CD4-positive, alpha-beta T cell (primary cell): Measurements from ENCODE around the gene KLHL18. TPM values are rescaled to one million over a fixed set of nuclear protein-coding genes. Genes with fewer than 3 reads are reported as not detected.
A peak's percentile ranks its signal among the peaks of the same experiment; 100 is the strongest.

Source experiments
- ATAC-seq: fragments of 200-7000 bp; cut with Tn5 transposase; one replicate; pipeline ENCODE4 v1.10.0; 2022; ENCODE audit warnings: mild to moderate bottlenecking; ENCODE audit not compliant: poor library complexity
- CTCF ChIA-PET: fragments of 350-600 bp; sonication (Branson Sonifier 250); formaldehyde crosslinking; loops from one replicate; lab custom pipeline; 2021; ENCODE audit warnings: antibody characterized with exemption, inconsistent platforms; lab: Charles Lee
- POLR2A ChIA-PET: fragments of 350-600 bp; sonication (Branson Sonifier 250); formaldehyde crosslinking; loops from one replicate; lab custom pipeline; 2021; ENCODE audit warnings: antibody characterized with exemption, inconsistent platforms; lab: Charles Lee
- DNase-seq, 14 experiments: peaks; one replicate each; pipeline ENCODE4 v3.0.0-alpha.2; 2013 to 2020; ENCODE audit warnings: mixed read lengths in 2 of 14
- H3K27ac ChIP-seq, 2 donors: one replicate each; pipeline versions ENCODE4 v1.5.1 to v1.7.0; 2013; ENCODE audit warnings: low read length in 2 of 2, low read depth in 1 of 2, mild to moderate bottlenecking in 1 of 2
- H3K27me3 ChIP-seq, 2 experiments: 1 replicate in 1 of 2; 2 replicates in 1 of 2; pipeline versions ENCODE4 v1.6.1 to v1.7.0; 2013; ENCODE audit warnings: low read length in 2 of 2, control low read depth in 1 of 2, mild to moderate bottlenecking in 1 of 2, moderate library complexity in 1 of 2; ENCODE audit not compliant: insufficient read depth in 2 of 2, control insufficient read depth in 1 of 2
- H3K36me3 ChIP-seq: one replicate; pipeline ENCODE4 v1.6.1; 2013; ENCODE audit warnings: low read length, control low read depth; ENCODE audit not compliant: insufficient read depth
- H3K4me1 ChIP-seq: one replicate; pipeline ENCODE4 v1.6.1; 2013; ENCODE audit warnings: low read length, control low read depth; ENCODE audit not compliant: insufficient read depth
- H3K4me3 ChIP-seq: one replicate; pipeline ENCODE4 v1.5.1; 2013; ENCODE audit warnings: mild to moderate bottlenecking, low read length, moderate library complexity
- H3K9me3 ChIP-seq, 2 experiments: 1 replicate in 1 of 2; 2 replicates in 1 of 2; pipeline versions ENCODE4 v1.6.1 to v1.7.0; 2013; ENCODE audit warnings: low read length in 2 of 2, mild to moderate bottlenecking in 2 of 2, control low read depth in 1 of 2, moderate library complexity in 1 of 2; ENCODE audit not compliant: control insufficient read depth in 1 of 2, insufficient read depth in 1 of 2
- H3K27ac Mint-ChIP-seq: one replicate; pipeline ENCODE4 v1.8.0; 2020; ENCODE audit warnings: mixed read lengths
- H3K27me3 Mint-ChIP-seq: one replicate; pipeline ENCODE4 v1.8.0; 2021; ENCODE audit warnings: mixed read lengths
- H3K36me3 Mint-ChIP-seq: one replicate; pipeline ENCODE4 v1.8.0; 2021; ENCODE audit warnings: low read depth, mixed read lengths
- H3K4me1 Mint-ChIP-seq: one replicate; pipeline ENCODE4 v1.8.0; 2021; ENCODE audit warnings: low read depth, mixed read lengths
- H3K4me3 Mint-ChIP-seq: one replicate; pipeline ENCODE4 v1.8.0; 2020; ENCODE audit warnings: mild to moderate bottlenecking, mixed read lengths
- H3K9me3 Mint-ChIP-seq: one replicate; pipeline ENCODE4 v1.8.0; 2020; ENCODE audit warnings: mixed read lengths
- CTCF ChIP-seq: fragments of 200-600 bp; IDR thresholded peaks from one replicate; pipeline ENCODE4 v1.8.0; 2022; ENCODE audit warnings: antibody characterized with exemption, mild to moderate bottlenecking
- intact Hi-C, 2 experiments: fragments of 100-400 bp; cut with DNase I in 1 of 2; cut with micrococcal nuclease in 1 of 2; formaldehyde crosslinking; loops; one replicate each; pipeline versions ENCODE4 v1.15.1 to v1.9.0; 2023 to 2025; cut with DNase I, micrococcal nuclease
- total RNA-seq, 174 experiments: library from RNA in 2 of 174; stranded (reverse) in 2 of 174; gene quantifications; one replicate each; pipeline ENCODE4 v1.2.3 and lab custom pipeline; 2021 to 2026

The KLHL18 gene
- total RNA-seq, 2 experiments from 2014 or later, result 43.3 to 43.7 TPM

GRCh38 chr3:47394881-47395280, 112.1 kb downstream of the KLHL18 start:
- CTCF ChIA-PET, result no interaction called here
- H3K36me3 ChIP-seq, result peaks cover 38% of the 10 kb centered on the region
- no peaks in the 10 kb centered on the region for H3K27me3 Mint-ChIP-seq

More at GRCh38 chr3:47394881-47395280, 112.1 kb downstream of the KLHL18 start:
- Histone ChIP-seq H3K27ac (no peak overlapping the region), H3K9me3 (no peaks in the 10 kb centered on the region), H3K4me3 (no peak overlapping the region), H3K27me3 (no peaks in the 10 kb centered on the region), H3K4me1 (peaks cover 10% of the 10 kb centered on the region)
- DNase-seq, result no peak
- ATAC-seq, result no peak
- peaks cover 37% of the 10 kb centered on the region for H3K4me1 Mint-ChIP-seq
- H3K27ac Mint-ChIP-seq, result peak overlapping the region; percentile 61
- TF ChIP-seq CTCF, result no peak
- intact Hi-C loops, result no loop called here
- POLR2A ChIA-PET, result no interaction called here
- no peak overlapping the region for H3K4me3 Mint-ChIP-seq
- H3K36me3 Mint-ChIP-seq, result peaks cover 39% of the 10 kb centered on the region
- no peaks in the 10 kb centered on the region for H3K9me3 Mint-ChIP-seq

Other genes starting within 250 kb of the KLHL18 start
- 10 to 100 TPM; 87.3 to 87.4 TPM for gene SETD2, start 118.8 kb upstream of the KLHL18 start, total RNA-seq
- 1 to 10 TPM; 8.0 to 9.2 TPM for gene KIF9, start 145 bp upstream of the KLHL18 start, total RNA-seq
- 10 to 100 TPM; 27.3 to 35.7 TPM for gene PTPN23, start 98.1 kb downstream of the KLHL18 start, total RNA-seq
- gene SCAP, start 193.0 kb downstream of the KLHL18 start, total RNA-seq, result 10 to 100 TPM; 58.3 to 60.3 TPM
- 10 to 100 TPM; 11.0 to 12.3 TPM for gene ELP6, start 230.8 kb downstream of the KLHL18 start, total RNA-seq